HepG2 (cell line): ENCODE measurements around the gene TNFRSF18. TPM values are rescaled to one million over a fixed set of nuclear protein-coding genes. Genes with fewer than 3 reads are reported as not detected.
A peak's percentile ranks its signal among the peaks of the same experiment; 100 is the strongest.

Experiments
- ATAC-seq: fragments of 200-7000 bp; cut with Tn5 transposase; 3 replicates; pipeline ENCODE4 v1.9.1; 2020; ENCODE audit warnings: mild to moderate bottlenecking, moderate library complexity
- BruUV-seq: library from RNA; stranded (reverse); fragments of 400-500 nt; replicated peaks from 2 replicates; lab custom pipeline; 2021; lab: Mats Ljungman, UMichigan
- CTCF ChIA-PET: fragments of 300-600 bp; formaldehyde crosslinking; extraction: SDS; loops from one replicate; lab custom pipeline; 2021; ENCODE audit warnings: low total read pairs, inconsistent platforms, low intra/inter-chr PET ratio; lab: Yijun Ruan, JAX
- POLR2A ChIA-PET: fragments of 350-600 bp; sonication (Branson Sonifier 250); formaldehyde crosslinking; loops from one replicate; lab custom pipeline; 2020; ENCODE audit warnings: antibody characterized with exemption, inconsistent platforms; lab: Yijun Ruan, JAX
- DNase-seq: peaks from one replicate; pipeline ENCODE4 v3.0.0-alpha.2; 2015; ENCODE audit warnings: low spot score
- FAIRE-seq: peaks from 3 replicates; lab custom pipeline; 2011; peaks lifted over from hg19 to GRCh38; lab: Jason Lieb, UNC
- H2AFZ ChIP-seq: one replicate; pipeline ENCODE4 v1.6.1; 2011; ENCODE audit warnings: low read length, inconsistent platforms
- H3K27ac ChIP-seq: fragments of 300-600 bp; 3 replicates; pipeline ENCODE4 v1.8.0; 2011; ENCODE audit warnings: mixed run types, mild to moderate bottlenecking, mixed read lengths, low read length, inconsistent platforms; ENCODE audit not compliant: insufficient read depth; ENCODE audit errors: extremely low read length
- H3K27me3 ChIP-seq, 2 experiments: fragments of 200-600 bp in 1 of 2; 2 replicates in 1 of 2; 3 replicates in 1 of 2; pipeline versions ENCODE4 v1.6.0 to v1.8.0; 2011; ENCODE audit warnings: low read length in 2 of 2, mild to moderate bottlenecking in 2 of 2, moderate library complexity in 2 of 2, inconsistent platforms in 1 of 2; ENCODE audit not compliant: insufficient read depth in 2 of 2, control insufficient read depth in 1 of 2
- H3K36me3 ChIP-seq, 2 experiments: fragments of 200-600 bp in 1 of 2; replicated peaks in 1 of 2; 2 replicates in 1 of 2; 3 replicates in 1 of 2; pipeline versions ENCODE4 v1.5.1 to v1.8.0; 2011; ENCODE audit warnings: low read length in 2 of 2, inconsistent platforms in 1 of 2; ENCODE audit not compliant: insufficient read depth in 2 of 2, control insufficient read depth in 1 of 2
- H3K4me1 ChIP-seq: 2 replicates; pipeline ENCODE4 v1.5.1; 2012; ENCODE audit warnings: low read length, inconsistent platforms; ENCODE audit not compliant: insufficient read depth
- H3K4me2 ChIP-seq: 2 replicates; pipeline ENCODE4 v1.6.0; 2011; ENCODE audit warnings: low read depth, low read length, inconsistent platforms
- H3K4me3 ChIP-seq, 3 experiments: fragments of 200-600 bp in 1 of 3; sonication (generic), shearing (Covaris generic) in 1 of 3; replicated peaks in 1 of 3; 2 replicates each; pipeline ENCODE4 v1.5.1; 2011 to 2016; ENCODE audit warnings: low read length in 3 of 3, inconsistent platforms in 2 of 3, low read depth in 2 of 3, mild to moderate bottlenecking in 2 of 3, control low read depth in 1 of 3, mixed read lengths in 1 of 3; ENCODE audit not compliant: insufficient read depth in 1 of 3
- H3K79me2 ChIP-seq: one replicate; pipeline ENCODE4 v1.6.1; 2011; ENCODE audit warnings: low read length, inconsistent platforms; ENCODE audit not compliant: insufficient read depth
- H3K9ac ChIP-seq: 2 replicates; pipeline ENCODE4 v1.6.0; 2011; ENCODE audit warnings: mild to moderate bottlenecking, low read depth, low read length, inconsistent platforms; ENCODE audit not compliant: insufficient read depth
- H3K9me3 ChIP-seq: 2 replicates; pipeline ENCODE4 v1.5.1; 2012; ENCODE audit warnings: mild to moderate bottlenecking, low read length
- H4K20me1 ChIP-seq: 2 replicates; pipeline ENCODE4 v1.6.0; 2011; ENCODE audit warnings: inconsistent platforms, mild to moderate bottlenecking, low read length, moderate library complexity; ENCODE audit not compliant: insufficient read depth
- AGO2 ChIP-seq: fragments of 200-400 bp; formaldehyde crosslinking; optimal IDR thresholded peaks from 2 replicates; pipeline ENCODE3; 2017; ENCODE audit warnings: mild to moderate bottlenecking, low read depth, low read length, moderate library complexity
- ZNF510 ChIP-seq: sonication (generic); formaldehyde crosslinking; IDR thresholded peaks from 2 replicates; pipeline ENCODE4 v1.4.0; 2020; ENCODE audit warnings: low read depth, mild to moderate bottlenecking, missing genetic modification reagents
- ZNF646 ChIP-seq: sonication (generic); formaldehyde crosslinking; IDR thresholded peaks from 2 replicates; pipeline ENCODE4 v1.9.0; 2021; ENCODE audit warnings: mild to moderate bottlenecking, missing genetic modification reagents
- WGBS: methylation state at CpG from one replicate; pipeline ENCODE4 v1.1.6; 2017; ENCODE audit warnings: low lambda C conversion rate; 5-methylcytosine and 5-hydroxymethylcytosine counted together
- in situ Hi-C: cut with HindIII; loops from 2 replicates; pipeline ENCODE4 v1.10.0; 2017; ENCODE audit warnings: low pct_unique_long_range_greater_than_20kb; ENCODE audit not compliant: extremely low pct_ligation_motif_present
- intact Hi-C: fragments of 100-400 bp; cut with micrococcal nuclease; formaldehyde crosslinking; loops from one replicate; pipeline ENCODE4 v1.10.0; 2022; ENCODE audit not compliant: unreplicated experiment
- polyA plus RNA-seq, 8 experiments: library from polyadenylated mRNA; depleted of rRNA in 3 of 8; stranded (reverse) in 7 of 8; unstranded in 1 of 8; fragments of >200 nt; fragmentation: Illumina TruSeq in 4 of 8; extraction: Trizol in 4 of 8; gene quantifications; 2 replicates each; pipeline versions ENCODE4 v1.2.1 to v1.2.3, GENCODE V29; 2011 to 2016; ENCODE audit warnings: low read depth in 4 of 8, missing spikeins in 1 of 8, mixed read lengths in 1 of 8; ENCODE audit not compliant: insufficient read depth in 1 of 8
- total RNA-seq, 5 experiments: library from RNA; depleted of rRNA; stranded (reverse); fragments of >200 nt; fragmentation: Illumina TruSeq; extraction: Trizol; gene quantifications; 2 replicates each; pipeline ENCODE4 v1.2.3, GENCODE V29; 2016; ENCODE audit warnings: low read depth in 1 of 5

The TNFRSF18 gene
- total and polyA plus RNA-seq, 2 of the 13 experiments (the other 11 are each of a cell fraction or from before 2014, with no cell fraction given): not detected

DNA sequence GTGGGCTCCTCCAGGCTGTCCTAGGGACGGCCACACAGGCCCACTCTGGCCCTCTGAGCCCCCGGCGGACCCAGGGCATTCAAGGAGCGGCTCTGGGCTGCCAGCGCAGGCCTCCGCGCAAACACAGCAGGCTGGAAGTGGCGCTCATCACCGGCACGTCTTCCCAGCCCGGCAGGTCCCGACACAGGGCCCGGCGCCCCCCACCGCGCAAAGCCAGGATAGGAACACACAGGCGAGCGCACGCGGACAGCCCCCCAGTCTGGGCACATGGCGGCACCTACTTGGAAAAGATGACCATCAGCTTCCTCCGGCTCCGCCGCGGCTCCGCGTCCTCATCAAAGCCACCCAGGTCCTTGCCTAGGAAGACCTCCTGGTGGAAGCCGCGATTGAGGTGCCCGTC lies 21.8 kb upstream of the TNFRSF18 start (continued):
- no peak for TF ChIP-seq ZNF646 (CRISPR knock-in tag)

- Histone ChIP-seq H2AFZ (no peak overlapping the region), H3K27ac (no peak overlapping the region), H3K9ac (no peak overlapping the region), H3K27me3 (no peaks in the 10 kb centered on the region; a peak in 1 of 5 replicates), H3K9me3 (no peaks in the 10 kb centered on the region), H3K4me2 (no peak overlapping the region), H4K20me1 (0 out of 2 replicates have a peak, but pooled peaks cover 7% of the 10 kb centered on the region), H3K4me1 (peaks cover 16% of the 10 kb centered on the region), H3K4me3 (no peak overlapping the region), H3K79me2 (peaks cover 49% of the 10 kb centered on the region), H3K36me3 (peaks cover 27 to 55% of the 10 kb centered on the region in 2 experiments)
- no TSS peak for BruUV-seq
- ATAC-seq (no peak), FAIRE-seq (no peak), DNase-seq (no peak)
- in situ Hi-C loops (no loop called here), intact Hi-C loops (no loop called here)
- TF ChIP-seq AGO2 (peak; percentile 0), ZNF510 (no peak)
- ChIA-PET POLR2A (no interaction called here), CTCF (no interaction called here)
- no CpG with 5 or more reads among the region's 25 CpGs for WGBS
These were observed 21.0 kb upstream of the TNFRSF18 start for GRCh38 chr1:1227386-1227785.
